GM12875 (cell line): Measurements from ENCODE around the gene ZNF569.
"Not testable (repeated sequence)": the region's sequence is repeated elsewhere in the genome, so short reads cannot be mapped to it uniquely, and the experiment has no call there.

Experiments
- H3K4me3 ChIP-seq: one replicate; pipeline ENCODE4 v1.5.1; 2011; ENCODE audit warnings: low read depth, low read length, control low read depth
- CTCF ChIP-seq: IDR thresholded peaks from 2 replicates; pipeline ENCODE4 v1.5.1; 2011; ENCODE audit warnings: low read depth, mild to moderate bottlenecking, control low read depth, inconsistent platforms, low read length, moderate library complexity, borderline replicate concordance; ENCODE audit not compliant: insufficient read depth

ZNF569 gene

GRCh38 chr19:37466277-37466797, 907 bp downstream of the ZNF569 start:
- peak overlapping the region; percentile 73 for H3K4me3 ChIP-seq
- TF ChIP-seq CTCF = no peak

GRCh38 chr19:37452500-37453245, 14.6 kb downstream of the ZNF569 start:
- no peak for TF ChIP-seq CTCF
- no peak overlapping the region for H3K4me3 ChIP-seq

- TF ChIP-seq CTCF = no peak
Measured at GRCh38 chr19:37413313-37414084, 53.7 kb downstream of the ZNF569 start.

GRCh38 chr19:37412700-37413099, 54.5 kb downstream of the ZNF569 start:
- no peak overlapping the region for H3K4me3 ChIP-seq
- TF ChIP-seq CTCF = no peak

More at GRCh38 chr19:37413313-37414084, 53.7 kb downstream of the ZNF569 start:
- no peak overlapping the region for H3K4me3 ChIP-seq

- H3K4me3 ChIP-seq = not testable (repeated sequence)
Measured at GRCh38 chr19:37406140-37406846, 61.0 kb downstream of the ZNF569 start.

- no peak overlapping the region for H3K4me3 ChIP-seq
Measured at GRCh38 chr19:37403403-37403802, 63.8 kb downstream of the ZNF569 start.

More at GRCh38 chr19:37403403-37403802, 63.8 kb downstream of the ZNF569 start:
- no peak for TF ChIP-seq CTCF
